GM19463 (cell line): ENCODE measurements around the gene ADAMTS14.
"Not testable (repeated sequence)": the region's sequence is repeated elsewhere in the genome, so short reads cannot be mapped to it uniquely, and the experiment has no call there.

Experiments
- ATAC-seq: cut with Tn5 transposase; IDR thresholded peaks from one replicate; pipeline ENCODE4 v1.9.1; 2021; ENCODE audit warnings: mild to moderate bottlenecking, moderate library complexity; ENCODE audit not compliant: unreplicated experiment

The ADAMTS14 gene

GRCh38 chr10:70672165-70673042, at the start of gene ADAMTS14:
Gene ADAMTS14, plus strand, starts transcription at chr10:70672506. Its CDS starts 297 bp downstream, at chr10:70672803.
- no peak for ATAC-seq

GRCh38 chr10:70622541-70622940, 49.8 kb upstream of the ADAMTS14 start:
- no peak for ATAC-seq

- no peak for ATAC-seq
These were observed 49.1 kb upstream of the ADAMTS14 start for GRCh38 chr10:70622981-70623844.

- ATAC-seq: no peak
These were observed 46.2 kb upstream of the ADAMTS14 start for GRCh38 chr10:70626056-70626455.

- ATAC-seq: no peak
These were observed 43.0 kb upstream of the ADAMTS14 start for GRCh38 chr10:70629338-70629737.

GRCh38 chr10:70631735-70632134, 40.6 kb upstream of the ADAMTS14 start:
- ATAC-seq: not testable (repeated sequence)

GRCh38 chr10:70634011-70634410, 38.3 kb upstream of the ADAMTS14 start:
- no peak for ATAC-seq

- not testable (repeated sequence) for ATAC-seq
These were observed 37.8 kb upstream of the ADAMTS14 start for GRCh38 chr10:70634515-70634914.

- not testable (repeated sequence) for ATAC-seq
These were observed 32.5 kb upstream of the ADAMTS14 start for GRCh38 chr10:70639640-70640383.

GRCh38 chr10:70643272-70643671, 29.0 kb upstream of the ADAMTS14 start:
- not testable (repeated sequence) for ATAC-seq

- ATAC-seq: not testable (repeated sequence)
These were observed 27.3 kb upstream of the ADAMTS14 start for GRCh38 chr10:70644959-70645358.

GRCh38 chr10:70647086-70647485, 25.2 kb upstream of the ADAMTS14 start:
- ATAC-seq: no peak

- no peak for ATAC-seq
These were observed 23.9 kb upstream of the ADAMTS14 start for GRCh38 chr10:70648427-70648826.

- ATAC-seq: no peak
These were observed 22.8 kb upstream of the ADAMTS14 start for GRCh38 chr10:70649526-70649925.

GRCh38 chr10:70650104-70650503, 22.2 kb upstream of the ADAMTS14 start:
- no peak for ATAC-seq

GRCh38 chr10:70650718-70651117, 21.6 kb upstream of the ADAMTS14 start:
- ATAC-seq: no peak

GRCh38 chr10:70651661-70652060, 20.6 kb upstream of the ADAMTS14 start:
- no peak for ATAC-seq

- no peak for ATAC-seq
These were observed 19.3 kb upstream of the ADAMTS14 start for GRCh38 chr10:70652761-70653657.

- ATAC-seq: no peak
These were observed 17.0 kb upstream of the ADAMTS14 start for GRCh38 chr10:70655316-70655715.

GRCh38 chr10:70656489-70656888, 15.8 kb upstream of the ADAMTS14 start:
- ATAC-seq: peak; percentile 81
